Stimulated activated naive B cell treated with anti-CD40 and anti-IgM and Interleukin-4, amounts not matched to agents 10 μg/mL and 1 μg/mL and 100 μg/mL, for 72 hours (primary cell): ENCODE data around the gene KNDC1.

Experiments
- ATAC-seq, 2 donors: fragments of 150-1000 bp; cut with Tn5 transposase; replicated peaks; 2 replicates each; pipeline ENCODE4 v1.10.0; 2021; ENCODE audit warnings: moderate library complexity in 1 of 2
- DNase-seq: peaks from one replicate; pipeline ENCODE4 v3.0.0; 2021
- H3K27ac Mint-ChIP-seq: one replicate; pipeline ENCODE4 v1.8.0; 2022; ENCODE audit warnings: mild to moderate bottlenecking, mixed read lengths
- H3K27me3 Mint-ChIP-seq, 2 donors: one replicate each; pipeline ENCODE4 v1.8.0; 2022; ENCODE audit warnings: mixed read lengths in 2 of 2
- H3K36me3 Mint-ChIP-seq, 2 donors: one replicate each; pipeline ENCODE4 v1.8.0; 2022; ENCODE audit warnings: mixed read lengths in 2 of 2, mild to moderate bottlenecking in 1 of 2
- H3K4me1 Mint-ChIP-seq, 2 donors: one replicate each; pipeline ENCODE4 v1.8.0; 2022; ENCODE audit warnings: mixed read lengths in 2 of 2, mild to moderate bottlenecking in 1 of 2
- H3K4me3 Mint-ChIP-seq, 2 donors: one replicate each; pipeline ENCODE4 v1.8.0; 2022; ENCODE audit warnings: mild to moderate bottlenecking in 2 of 2, mixed read lengths in 2 of 2, moderate library complexity in 1 of 2
- H3K9me3 Mint-ChIP-seq, 2 donors: one replicate each; pipeline ENCODE4 v1.8.0; 2022; ENCODE audit warnings: mixed read lengths in 2 of 2, mild to moderate bottlenecking in 1 of 2

The KNDC1 gene

GRCh38 chr10:133235265-133235855, 75.3 kb downstream of the KNDC1 start:
- Mint-ChIP-seq H3K4me3 (peak overlapping the region; percentile 69 to 74), H3K27me3 (peaks cover 37 to 71% of the 10 kb centered on the region in 2 donors), H3K9me3 (no peaks in the 10 kb centered on the region), H3K4me1 (peaks cover 17 to 42% of the 10 kb centered on the region in 2 donors), H3K27ac (peak overlapping the region; percentile 69), H3K36me3 (no peaks in the 10 kb centered on the region)
- DNase-seq (no peak), ATAC-seq (no peak)

DNA sequence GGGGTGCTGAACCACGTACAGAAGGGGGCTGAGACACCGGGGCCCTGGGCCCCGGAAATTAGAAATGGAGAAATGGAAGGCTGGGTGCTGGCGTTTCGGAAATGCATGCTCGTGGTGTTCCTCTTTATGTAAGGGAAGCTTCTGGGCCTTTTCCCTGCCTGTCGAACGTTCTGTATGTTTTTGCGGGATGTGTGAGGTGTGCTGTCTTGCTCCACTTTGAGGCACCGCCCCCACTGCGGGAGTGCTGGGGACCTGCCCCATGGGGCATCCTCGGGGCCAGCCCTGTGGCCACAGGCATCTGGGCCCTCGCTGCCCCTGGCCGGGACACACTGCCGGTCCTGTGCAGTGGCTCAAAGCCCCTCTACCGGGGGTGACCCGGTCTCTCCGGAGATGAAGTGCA, 75.9 kb downstream of the KNDC1 start:
- no peak for DNase-seq
- no peaks in the 10 kb centered on the region for H3K9me3 Mint-ChIP-seq
- H3K27ac Mint-ChIP-seq: peak overlapping the region; percentile 65
- no peak for ATAC-seq
- peak overlapping the region; percentile 36 to 74 for H3K4me3 Mint-ChIP-seq
- peaks cover 37 to 66% of the 10 kb centered on the region in 2 donors for H3K27me3 Mint-ChIP-seq
- peaks cover 19 to 48% of the 10 kb centered on the region in 2 donors for H3K4me1 Mint-ChIP-seq
- no peaks in the 10 kb centered on the region for H3K36me3 Mint-ChIP-seq

GRCh38 chr10:133236401-133237240, 76.6 kb downstream of the KNDC1 start:
- Mint-ChIP-seq H3K4me3 (peak overlapping the region in 1 of 2 donors; percentile 30), H3K4me1 (peaks cover 22 to 49% of the 10 kb centered on the region in 2 donors), H3K9me3 (no peaks in the 10 kb centered on the region), H3K36me3 (no peaks in the 10 kb centered on the region), H3K27me3 (peaks cover 30 to 59% of the 10 kb centered on the region in 2 donors), H3K27ac (no peak overlapping the region)
- no peak for DNase-seq
- ATAC-seq: no peak

DNA sequence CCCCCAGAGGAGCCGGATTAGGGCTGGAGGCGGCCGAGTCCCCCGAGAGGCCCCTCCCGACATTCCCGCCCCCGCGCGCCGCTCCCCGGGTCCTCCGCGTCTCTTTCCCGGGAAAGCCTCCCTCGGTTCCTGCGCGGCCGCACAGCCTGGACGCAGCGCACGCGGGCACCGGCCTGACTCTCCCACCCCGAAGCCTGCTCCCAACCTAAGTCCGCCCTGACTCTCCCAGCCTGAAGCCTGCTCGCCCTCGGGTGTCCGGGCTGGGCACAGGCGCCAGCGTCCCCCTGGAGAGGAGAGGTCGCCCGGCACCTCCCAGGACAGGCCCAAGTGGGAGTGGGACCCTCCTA, 77.2 kb downstream of the KNDC1 start:
- peaks cover 25 to 52% of the 10 kb centered on the region in 2 donors for H3K4me1 Mint-ChIP-seq
- peak overlapping the region; percentile 57 to 70 for H3K4me3 Mint-ChIP-seq
- H3K9me3 Mint-ChIP-seq: no peaks in the 10 kb centered on the region
- H3K27me3 Mint-ChIP-seq: peaks cover 25 to 53% of the 10 kb centered on the region in 2 donors
- DNase-seq (no peak), ATAC-seq (no peak)
- no peaks in the 10 kb centered on the region for H3K36me3 Mint-ChIP-seq
- peak overlapping the region; percentile 47 for H3K27ac Mint-ChIP-seq

GRCh38 chr10:133237588-133238465, 77.8 kb downstream of the KNDC1 start, which contains the start of gene VENTX:
Gene VENTX (plus strand): TSS chr10:133237855. CDS start chr10:133237915, 60 bp downstream.
- DNase-seq (no peak), ATAC-seq (no peak)
- peak within 1 kb of the TSS; percentile 47 for H3K27ac Mint-ChIP-seq
- peaks cover 25 to 48% of the 10 kb centered on the region in 2 donors for H3K27me3 Mint-ChIP-seq
- no peaks in the 10 kb centered on the region for H3K36me3 Mint-ChIP-seq
- peaks cover 29 to 57% of the 10 kb centered on the region in 2 donors for H3K4me1 Mint-ChIP-seq
- peak within 1 kb of the TSS; percentile 57 to 70 for H3K4me3 Mint-ChIP-seq
- H3K9me3 Mint-ChIP-seq: no peaks in the 10 kb centered on the region

DNA sequence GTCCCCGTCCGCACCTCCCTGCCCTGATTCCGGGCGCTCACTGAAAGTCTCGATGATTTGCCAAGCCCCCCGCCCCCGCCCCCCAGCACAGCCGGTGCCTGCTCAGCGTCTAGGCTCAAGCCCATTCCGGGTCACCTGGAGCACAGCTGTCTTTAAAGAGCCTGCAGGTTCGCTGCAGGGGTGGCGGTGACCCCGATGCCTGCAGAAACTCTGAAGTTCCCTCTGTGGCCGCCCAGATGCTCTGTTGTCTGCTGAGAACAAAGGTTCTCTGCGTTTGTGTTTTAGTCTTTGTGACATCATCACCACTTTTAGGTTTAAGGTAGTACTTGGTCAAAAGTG, 78.4 kb downstream of the KNDC1 start:
- DNase-seq (no peak), ATAC-seq (no peak)
- Mint-ChIP-seq H3K27ac (no peak overlapping the region), H3K27me3 (peaks cover 28 to 47% of the 10 kb centered on the region in 2 donors), H3K9me3 (no peaks in the 10 kb centered on the region), H3K36me3 (no peaks in the 10 kb centered on the region), H3K4me1 (peaks cover 33 to 63% of the 10 kb centered on the region in 2 donors), H3K4me3 (peak overlapping the region in 1 of 2 donors; percentile 5)

GRCh38 chr10:133239990-133240389, 80.0 kb downstream of the KNDC1 start:
- Mint-ChIP-seq H3K27ac (no peak overlapping the region), H3K4me3 (no peak overlapping the region), H3K4me1 (peaks cover 31 to 61% of the 10 kb centered on the region in 2 donors), H3K36me3 (no peaks in the 10 kb centered on the region), H3K9me3 (no peaks in the 10 kb centered on the region), H3K27me3 (peaks cover 27 to 35% of the 10 kb centered on the region in 2 donors)
- ATAC-seq: no peak
- DNase-seq: no peak

GRCh38 chr10:133241501-133242205, 81.6 kb downstream of the KNDC1 start:
- ATAC-seq: peak; percentile 64 to 67
- Mint-ChIP-seq H3K27ac (no peak overlapping the region), H3K9me3 (no peaks in the 10 kb centered on the region), H3K36me3 (no peaks in the 10 kb centered on the region), H3K27me3 (peaks cover 21 to 26% of the 10 kb centered on the region in 2 donors), H3K4me3 (peak overlapping the region; percentile 65 to 86), H3K4me1 (peaks cover 26 to 50% of the 10 kb centered on the region in 2 donors)
- DNase-seq: no peak

DNA sequence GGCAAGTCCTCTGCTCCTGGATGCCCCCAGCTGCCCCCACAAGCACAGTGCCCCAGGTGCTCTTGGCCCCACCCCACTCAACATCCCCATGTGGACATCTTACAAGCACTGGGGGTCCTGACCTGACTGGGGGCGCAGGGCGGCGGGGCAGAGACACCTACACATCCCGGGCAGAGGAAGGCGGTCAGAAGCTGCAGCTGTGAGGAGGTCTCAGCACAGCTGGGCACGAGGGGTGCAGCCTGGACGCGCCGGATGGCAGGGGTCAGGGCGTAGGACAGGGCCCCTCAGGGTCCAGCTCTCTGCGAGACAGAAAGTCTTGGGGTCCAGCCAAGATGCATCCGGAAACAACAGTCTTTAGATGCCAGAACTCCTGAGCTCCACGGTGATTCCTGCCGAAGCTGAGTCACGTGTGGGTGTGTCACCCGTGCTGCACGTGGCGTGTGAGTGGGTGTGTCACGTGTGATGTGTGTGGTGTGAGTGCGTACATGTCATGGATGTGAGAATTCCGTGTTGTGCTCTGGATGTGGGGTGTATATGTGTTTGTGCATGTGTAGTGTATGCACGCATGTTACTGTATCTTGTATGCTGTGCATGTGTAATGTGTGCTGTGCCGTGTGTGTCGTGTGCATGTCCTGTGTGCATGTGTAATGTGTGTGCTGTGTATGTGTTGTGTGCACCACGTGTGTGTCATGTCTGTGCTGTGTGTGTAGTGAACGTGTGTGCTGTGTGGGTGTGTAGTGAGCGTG, 82.8 kb downstream of the KNDC1 start:
- peaks cover 26 to 50% of the 10 kb centered on the region in 2 donors for H3K4me1 Mint-ChIP-seq
- DNase-seq (no peak), ATAC-seq (no peak)
- H3K27ac Mint-ChIP-seq: peak overlapping the region; percentile 70
- no peaks in the 10 kb centered on the region for H3K36me3 Mint-ChIP-seq
- H3K9me3 Mint-ChIP-seq: no peaks in the 10 kb centered on the region
- H3K27me3 Mint-ChIP-seq: peaks cover 22 to 25% of the 10 kb centered on the region in 2 donors
- H3K4me3 Mint-ChIP-seq: peak overlapping the region; percentile 15 to 51

- H3K4me3 Mint-ChIP-seq: no peak overlapping the region
- DNase-seq: no peak
- no peaks in the 10 kb centered on the region for H3K36me3 Mint-ChIP-seq
- no peaks in the 10 kb centered on the region for H3K9me3 Mint-ChIP-seq
- H3K27ac Mint-ChIP-seq: peak overlapping the region; percentile 27
- H3K4me1 Mint-ChIP-seq: peaks cover 26 to 50% of the 10 kb centered on the region in 2 donors
- ATAC-seq: no peak
- H3K27me3 Mint-ChIP-seq: peaks cover 17 to 18% of the 10 kb centered on the region in 2 donors
These were observed 83.6 kb downstream of the KNDC1 start for GRCh38 chr10:133243593-133243992.

DNA sequence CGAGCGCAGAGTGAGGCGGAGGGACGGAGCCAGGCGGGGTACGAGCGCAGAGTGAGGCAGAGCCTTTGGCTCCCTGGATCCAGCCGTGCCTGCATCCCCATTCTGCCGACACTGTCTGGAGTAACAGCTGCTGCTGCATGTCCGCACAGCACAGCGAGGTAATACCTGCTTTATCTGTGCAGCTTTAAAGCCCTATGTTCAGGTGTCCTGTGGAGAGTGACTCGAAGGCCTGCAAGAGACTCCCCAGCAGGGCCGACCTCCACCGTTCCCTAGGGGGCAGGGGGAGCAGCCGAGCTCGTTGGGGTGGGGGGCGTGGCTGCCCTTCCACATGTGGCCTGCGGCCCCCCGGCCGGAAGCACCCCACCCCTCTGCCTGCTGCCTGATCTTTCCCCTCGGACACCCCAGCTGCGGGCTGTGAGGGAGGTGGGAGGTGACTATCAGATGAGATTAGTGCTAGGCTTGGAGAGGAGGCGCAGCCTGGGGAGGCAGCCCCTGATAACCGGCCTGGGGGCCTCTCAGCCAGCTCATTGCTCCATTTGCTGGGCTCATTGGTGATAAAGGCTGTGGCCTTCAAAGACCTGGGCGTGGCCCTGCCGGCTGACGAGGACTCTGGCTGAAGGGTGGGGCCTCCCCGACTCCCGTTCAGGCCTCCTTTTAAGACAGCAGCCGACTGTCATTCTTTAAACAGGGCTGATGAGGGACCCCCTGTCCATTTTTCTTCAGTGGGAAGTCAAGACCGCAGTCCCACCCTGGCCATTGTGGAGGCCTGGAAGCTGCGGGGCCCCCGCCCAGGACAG, 85.6 kb downstream of the KNDC1 start:
- H3K27ac Mint-ChIP-seq: no peak overlapping the region
- peaks cover 24 to 33% of the 10 kb centered on the region in 2 donors for H3K4me1 Mint-ChIP-seq
- H3K9me3 Mint-ChIP-seq: no peaks in the 10 kb centered on the region
- no peak for DNase-seq
- H3K27me3 Mint-ChIP-seq: peaks cover 19 to 25% of the 10 kb centered on the region in 2 donors
- ATAC-seq: no peak
- H3K4me3 Mint-ChIP-seq: no peak overlapping the region
- H3K36me3 Mint-ChIP-seq: no peaks in the 10 kb centered on the region

GRCh38 chr10:133246236-133246626, 86.2 kb downstream of the KNDC1 start:
- no peaks in the 10 kb centered on the region for H3K9me3 Mint-ChIP-seq
- H3K27ac Mint-ChIP-seq: no peak overlapping the region
- no peaks in the 10 kb centered on the region for H3K36me3 Mint-ChIP-seq
- peaks cover 19 to 27% of the 10 kb centered on the region in 2 donors for H3K4me1 Mint-ChIP-seq
- H3K4me3 Mint-ChIP-seq: no peak overlapping the region
- peaks cover 22 to 25% of the 10 kb centered on the region in 2 donors for H3K27me3 Mint-ChIP-seq
- no peak for DNase-seq
- ATAC-seq: no peak
